ENCODE measurements around the gene VGF.

VGF gene

DNA sequence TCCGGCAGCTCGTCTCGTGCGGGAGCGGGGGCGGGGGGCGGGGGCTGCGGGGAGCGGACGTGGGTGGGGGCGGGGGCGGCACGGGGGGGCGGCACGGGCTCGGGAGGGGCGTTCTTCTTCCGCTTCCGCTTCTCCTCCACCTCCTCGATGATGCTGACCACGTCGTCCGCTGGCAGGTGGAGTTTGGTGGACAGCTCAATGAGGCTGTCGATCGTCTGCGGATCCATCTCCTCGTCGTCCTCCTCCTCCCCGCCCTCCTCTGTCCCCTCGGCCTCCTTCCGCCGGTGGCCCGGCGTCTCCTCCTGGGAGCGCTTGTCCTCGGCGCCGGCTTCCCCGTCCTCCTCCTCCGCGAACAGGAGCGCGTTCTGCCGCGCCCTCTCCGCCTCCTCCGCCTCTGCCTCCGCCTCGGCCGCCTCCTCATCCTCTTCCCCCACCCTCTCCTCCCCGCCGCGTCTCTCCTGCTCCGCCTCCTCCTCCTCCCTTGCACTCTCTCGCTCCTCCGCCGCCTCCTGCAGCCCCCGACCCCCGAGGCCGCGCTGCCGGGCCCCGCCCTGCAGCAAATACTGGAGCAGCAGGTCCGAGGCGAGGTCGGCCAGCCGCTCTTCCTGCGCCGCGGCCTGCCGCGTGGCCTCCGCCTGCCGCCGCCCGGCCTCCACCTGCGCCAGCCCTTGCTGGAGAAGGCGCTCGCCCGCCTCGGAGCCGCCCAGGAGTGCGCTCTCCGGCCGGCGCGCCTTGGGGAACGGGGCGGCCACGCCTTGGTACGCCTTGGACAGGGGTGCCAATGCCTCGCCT, 1.9 kb downstream of the VGF start:
- peaks cover 22% of the 10 kb centered on the region for H3K27me3 ChIP-seq (ENCODE audit: insufficient read depth, insufficient read length)
- H3K36me3 ChIP-seq (ENCODE audit: insufficient read depth, insufficient read length, low read length): peaks cover 17% of the 10 kb centered on the region
- peak overlapping the region; percentile 66 for H3K4me3 ChIP-seq (ENCODE audit: insufficient read length, low read depth)
- TF ChIP-seq YY1 (IDR thresholded peaks at IDR 0.05; ENCODE audit: insufficient read depth, insufficient read length): no peak
- TF ChIP-seq SUZ12 (IDR thresholded peaks at IDR 0.05; ENCODE audit: extremely low read depth, insufficient read depth, insufficient read length): no peak
- no peak for TF ChIP-seq ZNF274 (IDR thresholded peaks at IDR 0.05; ENCODE audit: low read depth, low read length)
- no peaks in the 10 kb centered on the region for H3K9me3 ChIP-seq (ENCODE audit: insufficient read depth, low read length)
- peaks cover 18% of the 10 kb centered on the region for H3K4me1 ChIP-seq (ENCODE audit: insufficient read depth, insufficient read length)
- no peak for DNase-seq (ENCODE audit: low read depth, low spot score)
- peak overlapping the region; percentile 85 for H3K9ac ChIP-seq (ENCODE audit: insufficient read length, low read depth)

DNA sequence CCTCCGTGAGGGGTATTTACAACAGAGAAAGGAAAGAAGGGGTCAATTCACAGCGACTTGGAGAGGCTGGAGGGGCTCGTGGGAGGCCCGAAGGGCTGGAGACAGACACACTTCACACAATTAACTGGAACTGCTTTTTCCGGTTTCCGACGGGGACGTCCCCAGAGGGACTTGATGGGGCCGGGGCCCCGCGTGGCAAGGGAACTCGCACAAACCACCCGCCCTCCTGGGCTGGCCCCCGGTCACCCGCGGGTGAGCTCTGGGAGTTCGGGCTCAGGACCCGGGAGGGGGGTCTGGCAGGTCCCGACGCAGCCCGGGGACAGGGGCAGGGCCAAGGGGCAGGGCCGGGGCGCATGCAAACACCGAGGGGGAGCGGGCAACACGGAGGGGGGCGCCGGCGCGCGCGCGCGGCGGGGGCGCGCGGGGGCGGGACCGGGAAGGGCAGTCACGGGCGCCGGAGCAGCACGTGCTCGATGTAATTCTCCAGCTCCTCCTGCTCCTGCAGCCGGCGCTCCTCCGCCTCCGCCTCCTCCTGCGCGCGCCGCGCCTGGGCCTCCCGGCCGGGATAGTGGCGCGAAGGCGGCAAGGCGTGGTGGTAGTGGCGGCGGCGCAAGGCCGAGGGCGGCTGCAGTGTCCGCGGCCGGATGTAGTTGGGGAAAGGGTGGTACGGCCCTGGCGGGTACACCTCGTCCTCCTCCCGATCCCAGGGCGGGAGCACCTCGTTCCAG, 2.7 kb downstream of the VGF start:
- H3K4me3 ChIP-seq (ENCODE audit: insufficient read length, low read depth): peak overlapping the region; percentile 50
- peaks cover 18% of the 10 kb centered on the region for H3K4me1 ChIP-seq (ENCODE audit: insufficient read depth, insufficient read length)
- peaks cover 24% of the 10 kb centered on the region for H3K36me3 ChIP-seq (ENCODE audit: insufficient read depth, insufficient read length, low read length)
- TF ChIP-seq YY1 (IDR thresholded peaks at IDR 0.05; ENCODE audit: insufficient read depth, insufficient read length) (no peak), SUZ12 (IDR thresholded peaks at IDR 0.05; ENCODE audit: extremely low read depth, insufficient read depth, insufficient read length) (no peak), ZNF274 (IDR thresholded peaks at IDR 0.05; ENCODE audit: low read depth, low read length) (no peak)
- peak overlapping the region; percentile 74 for H3K9ac ChIP-seq (ENCODE audit: insufficient read length, low read depth)
- DNase-seq (ENCODE audit: low read depth, low spot score): no peak
- no peaks in the 10 kb centered on the region for H3K9me3 ChIP-seq (ENCODE audit: insufficient read depth, low read length)
- H3K27me3 ChIP-seq (ENCODE audit: insufficient read depth, insufficient read length): peaks cover 14% of the 10 kb centered on the region

DNA sequence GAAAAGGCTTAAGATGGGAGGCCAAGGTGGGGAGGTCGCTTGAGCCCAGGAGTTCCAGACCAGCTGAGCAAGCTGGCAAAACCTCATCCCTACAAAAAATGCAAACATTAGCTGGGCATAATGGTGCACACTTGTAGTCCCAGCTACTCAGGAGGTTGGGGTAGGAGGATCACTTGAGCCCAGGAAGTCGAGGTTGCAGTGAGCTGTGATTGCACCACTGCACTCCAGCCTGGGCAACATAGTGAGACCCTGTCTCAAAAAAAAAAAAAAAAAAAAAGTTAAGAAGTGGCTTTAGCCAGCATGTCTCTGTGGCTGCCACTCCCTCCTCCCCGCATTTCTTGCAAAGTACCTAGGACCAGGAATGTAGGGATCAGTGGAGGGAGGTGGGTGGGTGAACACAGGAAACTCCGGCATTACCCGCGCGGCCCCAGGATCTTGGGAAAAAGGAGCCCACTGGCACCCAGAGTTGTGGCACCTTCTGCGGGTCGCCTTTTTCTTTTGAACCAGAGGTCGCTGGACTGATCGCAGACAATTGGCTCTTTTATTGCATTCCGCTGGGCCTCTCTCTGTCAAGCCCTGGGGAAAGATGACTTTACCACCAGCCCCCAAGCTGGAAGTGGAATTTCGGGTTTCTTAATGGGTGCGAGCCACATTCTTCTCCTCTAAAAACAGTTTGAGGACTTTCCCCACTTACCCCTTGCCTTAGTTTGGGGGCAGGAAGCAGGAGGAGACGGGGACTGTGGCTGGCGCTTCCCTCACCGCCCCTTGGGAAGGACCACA, 3.5 kb downstream of the VGF start:
- H3K4me3 ChIP-seq (ENCODE audit: insufficient read length, low read depth): peak overlapping the region; percentile 32
- no peak for TF ChIP-seq SUZ12 (IDR thresholded peaks at IDR 0.05; ENCODE audit: extremely low read depth, insufficient read depth, insufficient read length)
- TF ChIP-seq YY1 (IDR thresholded peaks at IDR 0.05; ENCODE audit: insufficient read depth, insufficient read length): no peak
- TF ChIP-seq ZNF274 (IDR thresholded peaks at IDR 0.05; ENCODE audit: low read depth, low read length): no peak
- H3K9me3 ChIP-seq (ENCODE audit: insufficient read depth, low read length): no peaks in the 10 kb centered on the region
- H3K27me3 ChIP-seq (ENCODE audit: insufficient read depth, insufficient read length): peaks cover 9% of the 10 kb centered on the region
- peaks cover 18% of the 10 kb centered on the region for H3K4me1 ChIP-seq (ENCODE audit: insufficient read depth, insufficient read length)
- H3K36me3 ChIP-seq (ENCODE audit: insufficient read depth, insufficient read length, low read length): peaks cover 32% of the 10 kb centered on the region
- peak overlapping the region; percentile 64 for H3K9ac ChIP-seq (ENCODE audit: insufficient read length, low read depth)
- DNase-seq (ENCODE audit: low read depth, low spot score): no peak

DNA sequence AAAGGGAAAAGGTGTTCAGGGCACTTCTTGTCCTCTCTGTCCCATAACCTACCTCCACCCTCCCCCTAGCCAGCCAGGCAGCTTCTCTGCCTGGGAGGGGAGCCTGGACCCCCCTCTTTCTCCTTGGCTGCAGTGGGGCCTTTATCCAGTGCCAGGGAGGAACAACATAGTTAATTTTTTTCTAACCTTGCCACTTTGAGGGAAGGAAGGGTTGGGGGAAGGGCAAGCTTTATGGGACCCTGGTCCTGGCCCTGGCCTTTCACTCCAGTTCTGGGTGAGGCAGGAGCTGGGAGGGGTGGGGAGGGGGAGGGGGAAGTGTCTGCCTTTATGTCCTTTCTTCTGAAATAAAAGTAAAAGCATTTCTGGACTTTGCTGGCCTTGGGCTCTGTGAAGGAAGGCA, 4.5 kb downstream of the VGF start:
- H3K9me3 ChIP-seq (ENCODE audit: insufficient read depth, low read length): no peaks in the 10 kb centered on the region
- H3K27me3 ChIP-seq (ENCODE audit: insufficient read depth, insufficient read length): peaks cover 7% of the 10 kb centered on the region
- peaks cover 18% of the 10 kb centered on the region for H3K4me1 ChIP-seq (ENCODE audit: insufficient read depth, insufficient read length)
- no peak for DNase-seq (ENCODE audit: low read depth, low spot score)
- no peak overlapping the region for H3K9ac ChIP-seq (ENCODE audit: insufficient read length, low read depth)
- H3K36me3 ChIP-seq (ENCODE audit: insufficient read depth, insufficient read length, low read length): peaks cover 36% of the 10 kb centered on the region
- TF ChIP-seq YY1 (IDR thresholded peaks at IDR 0.05; ENCODE audit: insufficient read depth, insufficient read length) (no peak), ZNF274 (IDR thresholded peaks at IDR 0.05; ENCODE audit: low read depth, low read length) (no peak), SUZ12 (IDR thresholded peaks at IDR 0.05; ENCODE audit: extremely low read depth, insufficient read depth, insufficient read length) (no peak)
- no peak overlapping the region for H3K4me3 ChIP-seq (ENCODE audit: insufficient read length, low read depth)

DNA sequence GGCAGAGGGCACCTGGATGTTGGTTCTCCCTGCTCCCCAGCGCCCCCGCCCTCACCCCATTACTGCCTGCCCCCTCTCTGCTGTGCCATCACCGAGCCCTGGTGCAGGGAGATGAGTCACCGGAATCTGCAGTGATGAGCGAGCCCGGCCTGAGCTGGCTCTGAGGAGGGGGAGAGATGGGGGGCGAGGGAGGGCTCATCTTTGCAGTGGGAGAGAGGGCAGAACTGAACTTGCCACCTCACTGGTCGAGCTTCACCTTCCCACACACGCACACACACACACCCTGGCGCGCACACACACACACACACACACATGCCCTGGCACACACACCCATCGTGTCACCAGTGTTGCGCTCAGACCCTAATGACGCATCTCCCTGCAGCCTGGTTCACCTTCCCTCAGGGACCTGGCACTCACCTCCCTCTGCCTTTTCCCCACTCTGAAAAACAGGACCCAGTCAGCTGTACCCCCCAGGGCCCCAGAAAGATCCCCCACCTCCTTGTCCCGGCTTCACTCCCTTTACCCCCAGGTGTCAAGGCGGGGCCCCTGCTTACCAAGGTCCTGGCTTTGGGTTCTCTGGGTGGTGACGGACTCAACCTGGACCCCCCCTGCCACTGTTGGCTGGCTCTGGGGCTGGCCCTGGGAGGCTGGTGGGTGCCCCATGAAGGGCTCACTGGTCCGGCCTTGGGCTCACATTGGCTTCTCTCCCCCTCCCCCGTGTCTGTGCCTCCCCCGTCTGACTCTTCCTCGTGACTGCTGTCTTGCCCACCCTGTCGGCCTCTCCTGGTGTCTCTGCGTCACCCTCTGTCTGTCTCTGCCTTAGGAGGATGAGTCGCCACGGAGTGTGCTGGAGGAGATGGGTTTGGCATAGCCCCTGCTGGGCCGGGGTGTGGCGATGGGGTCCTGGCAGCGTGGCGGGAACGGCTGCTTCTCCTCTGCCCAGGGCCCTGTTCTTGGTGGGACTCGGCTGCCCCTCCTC, 5.4 kb downstream of the VGF start:
- DNase-seq (ENCODE audit: low read depth, low spot score): no peak
- H3K4me1 ChIP-seq (ENCODE audit: insufficient read depth, insufficient read length): peaks cover 16% of the 10 kb centered on the region
- peaks cover 3% of the 10 kb centered on the region for H3K27me3 ChIP-seq (ENCODE audit: insufficient read depth, insufficient read length)
- H3K36me3 ChIP-seq (ENCODE audit: insufficient read depth, insufficient read length, low read length): peaks cover 36% of the 10 kb centered on the region
- H3K4me3 ChIP-seq (ENCODE audit: insufficient read length, low read depth): no peak overlapping the region
- no peak for TF ChIP-seq SUZ12 (IDR thresholded peaks at IDR 0.05; ENCODE audit: extremely low read depth, insufficient read depth, insufficient read length)
- TF ChIP-seq YY1 (IDR thresholded peaks at IDR 0.05; ENCODE audit: insufficient read depth, insufficient read length): no peak
- no peak for TF ChIP-seq ZNF274 (IDR thresholded peaks at IDR 0.05; ENCODE audit: low read depth, low read length)
- H3K9me3 ChIP-seq (ENCODE audit: insufficient read depth, low read length): no peaks in the 10 kb centered on the region
- H3K9ac ChIP-seq (ENCODE audit: insufficient read length, low read depth): peak overlapping the region; percentile 42

DNA sequence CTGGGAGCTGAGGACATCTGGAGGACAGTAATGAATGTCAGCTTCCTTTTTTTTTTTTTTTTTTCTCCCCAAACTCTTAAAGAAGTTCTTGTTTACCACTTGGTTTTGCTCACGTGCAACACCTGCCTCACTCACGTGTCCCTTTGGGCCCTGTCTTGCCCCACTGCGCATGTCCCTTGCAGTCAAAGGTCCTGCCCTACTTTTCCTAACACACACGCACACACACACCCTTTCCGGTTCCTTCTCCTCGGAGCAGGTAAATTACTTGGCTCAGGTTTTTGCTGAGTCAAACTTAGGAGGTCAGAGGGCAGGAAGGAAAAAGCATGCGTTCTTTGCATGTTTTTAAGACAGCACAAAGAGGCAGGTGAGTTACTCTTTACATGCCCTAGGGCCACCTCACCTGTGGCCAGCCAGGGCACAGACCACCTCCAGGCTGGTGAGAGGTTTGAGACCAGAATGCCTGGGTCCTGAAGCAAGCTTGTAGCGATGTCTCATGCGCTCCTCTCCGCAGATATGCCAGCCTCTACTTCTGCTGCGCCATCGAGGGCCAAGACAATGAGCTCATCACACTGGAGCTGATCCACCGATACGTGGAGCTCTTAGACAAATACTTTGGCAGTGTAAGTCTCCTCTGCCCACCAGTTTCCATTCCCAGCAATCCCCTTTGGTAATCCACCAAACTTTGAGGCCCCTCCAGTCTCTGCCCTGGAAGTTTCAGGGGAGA, 8.3 kb downstream of the VGF start:
- H3K4me1 ChIP-seq (ENCODE audit: insufficient read depth, insufficient read length): peaks cover 13% of the 10 kb centered on the region
- no peak overlapping the region for H3K4me3 ChIP-seq (ENCODE audit: insufficient read length, low read depth)
- no peak for TF ChIP-seq SUZ12 (IDR thresholded peaks at IDR 0.05; ENCODE audit: extremely low read depth, insufficient read depth, insufficient read length)
- TF ChIP-seq YY1 (IDR thresholded peaks at IDR 0.05; ENCODE audit: insufficient read depth, insufficient read length): no peak
- TF ChIP-seq ZNF274 (IDR thresholded peaks at IDR 0.05; ENCODE audit: low read depth, low read length): no peak
- H3K9me3 ChIP-seq (ENCODE audit: insufficient read depth, low read length): peaks cover 6% of the 10 kb centered on the region; the same call in 1 of the 2 replicates
- no peak overlapping the region for H3K9ac ChIP-seq (ENCODE audit: insufficient read length, low read depth)
- peaks cover 36% of the 10 kb centered on the region for H3K36me3 ChIP-seq (ENCODE audit: insufficient read depth, insufficient read length, low read length)
- no peak for DNase-seq (ENCODE audit: low read depth, low spot score)
- H3K27me3 ChIP-seq (ENCODE audit: insufficient read depth, insufficient read length): no peaks in the 10 kb centered on the region

Measured in NT2/D1 (cell line).